Measurements from ENCODE around the gene LRPAP1.

LRPAP1 gene

GRCh38 chr4:3469386-3470243 is 62.6 kb downstream of the LRPAP1 start:
- no peak for TF ChIP-seq CTCF (IDR thresholded peaks at IDR 0.05; ENCODE audit: extremely low read depth, insufficient read depth, missing control alignments)
- no peak for DNase-seq (ENCODE audit: low spot score)
- in situ Hi-C loops (cut with MboI; ENCODE audit: low pct_unique_long_range_greater_than_20kb, low sequenced_read_pairs, unreplicated experiment): no loop called here

GRCh38 chr4:3468804-3469203 is 63.4 kb downstream of the LRPAP1 start:
- no peak for DNase-seq (ENCODE audit: low spot score)
- no peak for TF ChIP-seq CTCF (IDR thresholded peaks at IDR 0.05; ENCODE audit: extremely low read depth, insufficient read depth, missing control alignments)
- in situ Hi-C loops (cut with MboI; ENCODE audit: low pct_unique_long_range_greater_than_20kb, low sequenced_read_pairs, unreplicated experiment): no loop called here

- in situ Hi-C loops (cut with MboI; ENCODE audit: low pct_unique_long_range_greater_than_20kb, low sequenced_read_pairs, unreplicated experiment): no loop called here
Measured at GRCh38 chr4:3468154-3468553, 64.1 kb downstream of the LRPAP1 start.

GRCh38 chr4:3467601-3468031 is 64.6 kb downstream of the LRPAP1 start:
- no peak for TF ChIP-seq CTCF (IDR thresholded peaks at IDR 0.05; ENCODE audit: extremely low read depth, insufficient read depth, missing control alignments)
- in situ Hi-C loops (cut with MboI; ENCODE audit: low pct_unique_long_range_greater_than_20kb, low sequenced_read_pairs, unreplicated experiment): no loop called here
- DNase-seq (ENCODE audit: low spot score): no peak

More at GRCh38 chr4:3468154-3468553, 64.1 kb downstream of the LRPAP1 start:
- DNase-seq (ENCODE audit: low spot score): no peak
- no peak for TF ChIP-seq CTCF (IDR thresholded peaks at IDR 0.05; ENCODE audit: extremely low read depth, insufficient read depth, missing control alignments)

GRCh38 chr4:3466691-3467600 is 65.3 kb downstream of the LRPAP1 start:
- no peak for TF ChIP-seq CTCF (IDR thresholded peaks at IDR 0.05; ENCODE audit: extremely low read depth, insufficient read depth, missing control alignments)
- in situ Hi-C loops (cut with MboI; ENCODE audit: low pct_unique_long_range_greater_than_20kb, low sequenced_read_pairs, unreplicated experiment): no loop called here

More at GRCh38 chr4:3466691-3467600, 65.3 kb downstream of the LRPAP1 start:
- no peak for DNase-seq (ENCODE audit: low spot score)

Data from GM13977 (cell line).